HK-2 (cell line): Measurements from ENCODE around the gene ATP11A.
"Not testable (repeated sequence)": the region's sequence is repeated elsewhere in the genome, so short reads cannot be mapped to it uniquely, and the experiment has no call there.

Source experiments
- DNase-seq: peaks from one replicate; pipeline ENCODE4 v3.0.0-alpha.2; 2018; ENCODE audit not compliant: unreplicated experiment

ATP11A gene

DNA sequence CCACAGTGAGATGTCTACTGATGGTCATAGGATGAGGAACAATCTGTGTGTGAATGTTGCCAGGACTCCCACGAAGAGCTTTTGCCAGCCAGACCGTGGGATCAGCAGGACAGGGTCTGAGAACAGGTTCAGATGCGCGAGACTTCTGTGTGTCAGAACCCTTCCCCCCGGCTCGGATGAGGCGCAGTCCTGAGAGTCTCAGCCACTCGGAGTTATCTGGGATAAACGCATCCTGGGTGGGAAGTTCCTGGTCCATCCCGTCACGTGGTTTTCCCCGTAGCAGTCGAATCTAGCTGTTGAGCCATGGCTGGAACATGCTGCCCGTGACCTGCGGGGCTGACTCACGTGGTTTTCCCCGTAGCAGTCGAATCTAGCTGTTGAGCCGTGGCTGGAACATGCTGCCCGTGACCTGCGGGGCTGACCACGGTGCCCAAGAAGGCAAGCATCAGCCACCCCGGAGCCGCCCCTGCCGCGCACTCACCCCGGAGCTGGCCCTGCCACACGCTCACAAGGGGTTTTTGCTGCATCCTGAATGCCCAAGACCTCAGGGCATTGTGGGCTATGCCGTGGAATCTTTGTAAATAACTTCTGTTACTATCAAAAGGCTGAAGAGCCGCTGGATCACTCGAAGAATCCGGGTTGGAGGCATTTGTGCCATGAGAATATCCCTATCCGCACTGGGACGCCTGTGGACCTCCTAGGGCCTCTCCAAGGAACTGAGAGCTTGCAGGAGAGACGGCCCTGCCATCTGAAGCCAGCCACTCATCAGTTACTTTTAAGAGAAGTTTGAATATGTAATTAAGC lies 148.4 kb downstream of the ATP11A start:
- DNase-seq = no peak

DNA sequence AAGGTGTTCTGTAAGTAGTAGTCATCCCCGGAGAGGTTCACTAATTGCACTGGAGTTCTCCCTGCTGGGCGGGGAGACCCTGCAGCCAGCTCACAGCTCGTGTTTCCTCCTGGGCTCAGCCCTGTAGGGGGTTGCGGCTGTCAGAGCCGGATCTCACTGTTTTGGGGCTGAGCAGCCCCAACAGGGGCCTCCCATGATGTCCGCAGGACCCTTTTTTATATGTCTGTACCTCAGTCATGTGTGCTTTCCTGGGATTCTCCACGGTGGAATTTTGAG lies 148.9 kb downstream of the ATP11A start:
- no peak for DNase-seq

DNA sequence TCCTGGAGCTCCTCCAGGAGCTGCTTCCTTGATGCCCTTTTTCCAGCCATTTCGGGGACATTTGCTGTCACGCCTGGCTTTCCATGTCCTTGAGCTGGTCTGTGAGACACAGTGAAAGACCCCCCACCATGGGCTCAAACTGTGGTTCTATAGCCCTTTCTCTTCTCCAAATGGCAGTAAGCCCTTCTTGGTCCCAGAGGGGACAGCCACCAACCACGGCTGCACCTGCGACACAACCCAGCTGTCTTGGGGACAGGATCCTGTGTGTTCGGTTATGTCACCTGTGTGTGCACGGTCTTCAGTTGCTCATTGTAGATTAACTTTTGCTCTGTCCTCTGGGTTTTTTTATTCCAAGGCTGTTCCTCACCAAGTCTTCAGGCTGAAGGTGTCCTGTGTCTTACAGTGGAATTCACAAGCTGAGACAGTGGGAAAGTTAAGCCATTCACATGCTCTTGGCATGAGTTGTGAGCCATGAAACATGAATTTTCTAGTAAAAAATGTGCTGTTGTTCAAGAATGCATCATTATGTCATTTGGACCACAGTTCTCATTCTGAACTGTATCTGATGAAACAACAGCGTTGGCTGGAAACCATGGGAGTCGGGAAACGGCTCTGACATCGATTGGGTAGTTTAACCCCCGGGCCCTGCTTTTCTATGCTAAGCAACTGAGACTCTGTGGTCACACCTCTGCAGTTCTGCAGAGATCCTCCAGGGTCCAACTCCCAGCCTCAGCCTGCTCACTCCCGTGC lies 149.7 kb downstream of the ATP11A start:
- DNase-seq = no peak

DNA sequence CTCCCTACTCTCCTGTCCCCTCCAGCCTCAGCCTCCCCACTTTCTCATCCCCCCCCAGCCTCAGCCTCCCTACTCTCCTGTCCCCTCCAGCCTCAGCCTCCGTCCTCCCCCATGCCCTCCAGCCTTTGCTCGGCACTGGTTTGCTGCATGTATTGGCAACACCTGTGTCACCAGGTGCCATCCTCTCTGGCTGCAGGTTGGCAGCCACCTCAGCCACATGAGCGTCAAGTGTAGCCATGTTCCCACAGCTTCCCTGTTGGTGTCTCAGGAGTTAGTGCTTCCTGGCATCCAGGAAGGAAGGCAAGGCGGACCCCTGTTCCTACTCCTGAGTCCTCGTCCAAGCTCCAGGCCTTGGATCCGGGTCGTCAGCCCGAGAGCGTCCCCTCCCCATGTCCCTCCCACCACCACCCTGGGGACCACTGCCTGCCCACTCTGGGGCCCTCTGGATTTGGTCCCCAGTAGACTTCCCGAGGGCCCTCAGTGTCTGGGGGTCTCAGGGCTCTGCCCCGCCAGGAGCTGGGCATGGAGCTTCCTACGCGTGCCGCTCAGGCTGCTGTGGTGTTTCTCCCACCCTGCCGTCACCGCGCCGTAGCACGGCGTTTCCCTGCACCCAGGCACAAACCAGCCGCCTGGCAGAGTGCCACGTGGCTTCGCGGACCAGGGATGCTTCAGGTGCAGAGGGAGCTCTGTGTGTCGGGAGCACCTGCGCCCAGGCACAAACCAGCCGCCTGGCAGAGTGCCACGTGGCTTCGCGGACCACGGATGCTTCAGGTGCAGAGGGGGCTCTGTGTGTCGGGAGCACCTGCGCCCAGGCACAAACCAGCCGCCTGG lies 150.8 kb downstream of the ATP11A start:
- DNase-seq = no peak

DNA sequence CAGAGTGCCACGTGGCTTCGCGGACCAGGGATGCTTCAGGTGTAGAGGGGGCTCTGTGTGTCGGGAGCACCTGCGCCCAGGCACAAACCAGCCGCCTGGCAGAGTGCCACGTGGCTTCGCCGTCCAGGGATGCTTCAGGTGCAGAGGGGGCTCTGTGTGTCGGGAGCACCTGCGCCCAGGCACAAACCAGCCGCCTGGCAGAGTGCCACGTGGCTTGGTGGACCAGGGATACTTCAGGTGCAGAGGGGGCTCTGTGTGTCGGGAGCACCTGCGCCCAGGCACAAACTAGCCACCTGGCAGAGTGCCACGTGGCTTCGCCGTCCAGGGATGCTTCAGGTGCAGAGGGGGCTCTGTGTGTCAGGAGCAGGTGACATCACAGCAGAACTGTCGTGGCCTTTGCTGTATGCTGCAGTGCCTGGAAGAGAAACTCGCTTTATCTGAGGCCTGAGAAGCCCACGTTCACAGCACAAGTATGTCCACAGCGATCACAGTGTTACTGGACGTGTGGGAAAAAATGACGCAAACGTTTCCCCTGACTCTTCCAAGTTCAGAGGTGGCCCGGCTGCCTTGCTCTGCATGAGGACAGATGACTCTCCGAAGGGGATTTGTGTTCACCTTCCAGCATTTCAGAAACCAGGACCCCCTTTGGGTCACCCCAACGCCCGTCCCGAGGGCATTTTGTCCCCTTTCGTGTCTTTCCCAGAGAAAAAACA lies 151.6 kb downstream of the ATP11A start:
- DNase-seq = not testable (repeated sequence)

DNA sequence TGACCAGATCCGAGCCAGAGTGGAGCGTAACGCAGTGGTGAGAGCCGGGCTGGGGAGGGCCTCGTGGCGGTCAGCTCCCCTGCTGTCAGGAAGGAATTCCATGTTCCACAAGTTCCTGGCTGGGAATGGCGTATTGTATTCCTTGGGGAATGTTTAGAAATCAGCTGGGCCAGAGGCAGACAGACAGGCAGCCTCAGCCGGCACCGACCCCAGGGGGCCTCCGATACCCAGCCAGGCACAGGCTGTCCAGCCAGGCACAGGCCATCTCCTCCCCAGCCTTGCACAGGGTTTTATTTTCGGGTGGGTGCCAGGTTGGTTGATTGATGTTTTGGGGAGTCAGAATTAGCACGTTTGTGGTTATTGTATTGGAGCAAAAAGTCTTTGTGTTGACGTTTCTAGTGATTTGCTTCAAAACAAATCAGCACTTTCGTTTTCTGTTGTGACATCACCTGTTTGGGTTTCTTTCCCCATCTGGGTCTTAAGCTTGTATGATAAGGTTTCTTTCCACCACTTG lies 152.6 kb downstream of the ATP11A start:
- DNase-seq = no peak

DNA sequence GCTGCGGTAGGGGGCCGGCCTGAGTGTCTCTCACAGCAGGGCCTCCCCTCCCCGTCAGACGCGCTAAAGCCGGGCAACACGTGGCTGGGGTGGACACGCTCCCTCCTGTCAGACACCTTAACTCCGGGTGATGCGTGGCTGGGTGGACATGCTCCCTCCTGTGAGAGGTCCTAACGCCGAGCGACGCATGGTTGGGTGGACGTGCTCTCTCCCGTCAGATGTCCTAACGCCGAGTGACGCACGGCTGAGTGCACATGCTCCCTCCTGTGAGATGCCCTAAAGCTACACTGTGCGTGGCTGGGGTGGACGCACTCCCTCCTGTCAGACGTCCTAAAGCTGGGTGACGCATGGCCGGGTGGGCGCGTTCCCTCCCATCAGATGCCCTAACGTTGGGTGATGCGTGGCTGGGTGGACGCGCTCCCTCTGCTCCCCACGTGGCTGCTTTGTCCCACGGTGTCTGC lies 153.1 kb downstream of the ATP11A start:
- no peak for DNase-seq

DNA sequence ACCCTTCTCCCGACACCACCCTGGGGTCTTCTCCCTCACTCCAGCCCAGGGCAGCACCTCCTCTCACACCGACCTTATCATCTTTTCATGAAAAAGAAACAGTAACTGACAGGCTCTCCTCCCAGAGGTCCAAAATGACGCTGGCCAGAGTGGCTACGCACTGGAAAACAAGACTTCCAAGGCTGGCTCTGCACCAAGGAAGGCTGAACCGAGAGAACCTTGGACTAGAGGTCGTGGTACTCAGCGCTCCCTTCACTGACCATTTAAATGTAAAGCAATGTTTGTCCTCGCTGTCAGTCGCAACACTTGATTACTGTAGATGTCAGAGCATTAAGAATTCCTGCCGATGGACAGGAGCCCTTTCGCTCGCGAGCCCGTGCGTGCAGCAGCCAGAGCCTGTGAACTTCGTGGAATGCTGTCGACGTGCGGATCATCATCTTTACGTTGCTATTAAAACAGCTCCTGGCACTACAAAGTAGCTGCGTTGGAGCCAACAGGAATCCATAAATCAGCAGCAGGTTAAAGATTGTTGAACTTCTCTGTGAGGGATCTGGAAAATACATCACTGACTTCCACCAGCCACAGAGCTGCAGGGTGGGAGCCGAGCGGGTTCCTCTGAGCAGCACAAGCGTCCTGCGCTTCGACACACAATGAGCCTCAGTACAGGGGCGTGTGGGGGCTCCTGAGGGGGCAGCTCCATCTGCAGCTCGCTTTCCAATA lies 153.7 kb downstream of the ATP11A start:
- no peak for DNase-seq

DNA sequence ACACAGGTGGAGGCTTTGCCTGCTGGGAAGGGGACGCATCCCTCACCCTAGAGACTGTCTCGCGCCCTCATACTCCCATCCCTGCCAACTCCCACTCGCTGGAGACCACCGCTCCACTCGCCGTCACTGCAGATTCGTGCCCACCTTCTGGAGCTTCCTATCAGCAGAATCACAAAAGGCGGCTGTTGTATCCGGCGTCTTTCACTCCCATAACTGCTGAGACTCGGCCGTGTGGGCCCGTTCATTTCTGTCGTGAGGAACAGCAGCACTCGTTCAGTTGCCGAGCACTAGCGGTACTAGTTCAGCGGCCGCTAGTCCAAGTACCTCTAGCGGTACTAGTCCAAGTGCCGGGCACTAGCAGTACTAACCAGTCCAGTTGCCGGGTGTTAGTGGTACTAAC lies 154.6 kb downstream of the ATP11A start:
- no peak for DNase-seq

DNA sequence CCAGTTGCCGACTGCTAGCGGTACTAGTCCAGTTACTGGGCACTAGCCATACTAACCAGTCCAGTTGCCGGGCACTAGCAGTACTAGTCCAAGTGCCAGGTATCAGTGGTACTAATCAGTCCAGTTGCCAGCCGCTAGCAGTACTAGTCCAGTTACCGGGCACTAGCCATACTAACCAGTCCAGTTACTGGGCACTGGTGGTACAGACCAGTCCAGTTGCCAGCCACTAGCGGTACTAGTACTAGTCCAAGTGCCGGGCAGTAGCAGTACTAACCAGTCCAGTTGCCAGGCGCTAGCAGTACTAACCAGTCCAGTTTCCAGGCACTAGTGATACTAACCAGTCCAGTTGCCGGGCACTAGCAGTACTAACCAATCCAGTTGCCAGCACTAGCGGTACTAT lies 155.0 kb downstream of the ATP11A start:
- DNase-seq = no peak

DNA sequence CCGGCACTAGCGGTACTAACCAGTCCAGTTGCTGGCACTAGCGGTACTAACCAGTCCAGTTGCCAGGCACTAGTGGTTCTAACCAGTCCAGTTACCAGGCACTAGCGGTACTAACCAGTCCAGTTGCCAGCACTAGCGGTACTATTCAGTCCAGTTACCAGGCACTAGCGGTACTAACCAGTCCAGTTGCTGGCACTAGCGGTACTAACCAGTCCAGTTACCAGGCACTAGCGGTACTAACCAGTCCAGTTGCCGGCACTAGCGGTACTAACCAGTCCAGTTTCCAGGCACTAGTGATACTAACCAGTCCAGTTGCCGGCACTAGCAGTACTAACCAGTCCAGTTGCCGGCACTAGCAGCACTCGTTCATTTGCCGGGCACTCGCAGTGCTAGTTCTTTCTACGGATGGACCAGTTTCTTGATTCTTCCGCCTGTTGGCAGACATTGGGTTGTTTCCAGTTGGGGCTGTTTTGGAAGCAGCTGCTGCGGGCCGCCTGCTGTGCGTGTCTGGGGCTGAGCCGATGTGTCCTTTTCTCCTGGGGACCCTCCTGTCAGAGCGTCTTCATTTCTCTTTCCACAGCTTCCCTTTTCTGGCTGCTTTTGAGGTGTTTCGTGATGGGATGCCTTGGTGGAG lies 155.8 kb downstream of the ATP11A start:
- DNase-seq = no peak

DNA sequence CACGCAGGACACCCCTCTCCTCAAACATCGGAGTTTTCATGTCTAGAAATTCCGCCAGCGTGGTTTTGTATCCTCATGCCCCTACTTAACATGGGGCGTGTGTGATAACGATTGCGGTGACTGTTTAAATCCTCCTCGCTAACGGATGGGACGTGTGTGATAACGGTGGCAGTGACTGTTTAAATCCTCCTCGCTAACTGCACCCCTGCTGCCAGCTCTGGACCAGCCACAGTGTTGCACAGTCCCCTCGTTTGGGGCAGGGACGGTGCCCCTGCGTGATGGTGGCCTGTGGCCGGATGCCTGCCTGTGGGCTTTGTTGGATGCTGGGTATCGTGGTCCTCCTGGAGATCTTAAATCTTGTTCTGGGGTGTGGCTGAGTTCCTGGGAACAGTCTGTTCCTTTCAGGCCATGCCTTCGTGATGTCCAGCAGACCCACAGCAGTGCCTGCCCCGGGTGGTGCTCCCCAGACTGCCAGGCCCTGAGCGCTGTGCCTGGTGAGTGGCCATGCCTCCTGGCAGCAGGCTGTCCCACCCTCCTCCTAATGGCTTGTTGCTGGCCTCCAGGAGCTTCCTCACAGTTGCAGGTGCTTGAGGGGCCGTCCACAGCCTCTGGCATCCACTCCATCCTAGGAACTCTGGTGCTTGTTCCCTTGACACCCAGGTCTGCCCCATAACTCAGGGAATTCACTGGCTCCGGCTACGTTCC lies 156.7 kb downstream of the ATP11A start:
- DNase-seq = no peak

DNA sequence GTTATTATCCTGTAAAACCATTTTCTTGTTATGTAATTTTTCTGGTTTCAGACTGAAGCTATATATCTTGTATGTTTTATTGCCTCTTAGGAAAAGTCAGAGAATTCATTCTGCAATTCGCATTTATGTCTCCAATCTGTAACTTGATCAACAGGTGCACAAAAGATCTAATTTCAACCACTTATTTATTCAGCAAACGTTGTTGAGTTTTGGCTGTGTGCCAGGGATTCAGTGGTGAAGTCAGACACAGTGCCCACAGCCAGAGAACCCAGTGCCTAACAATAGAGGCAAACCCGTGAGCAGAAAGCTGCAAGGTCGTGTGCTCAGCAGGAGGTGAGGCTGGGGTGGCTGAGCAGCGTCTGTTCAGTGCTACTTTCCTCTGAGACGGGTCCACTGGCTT lies 159.7 kb downstream of the ATP11A start:
- no peak for DNase-seq

DNA sequence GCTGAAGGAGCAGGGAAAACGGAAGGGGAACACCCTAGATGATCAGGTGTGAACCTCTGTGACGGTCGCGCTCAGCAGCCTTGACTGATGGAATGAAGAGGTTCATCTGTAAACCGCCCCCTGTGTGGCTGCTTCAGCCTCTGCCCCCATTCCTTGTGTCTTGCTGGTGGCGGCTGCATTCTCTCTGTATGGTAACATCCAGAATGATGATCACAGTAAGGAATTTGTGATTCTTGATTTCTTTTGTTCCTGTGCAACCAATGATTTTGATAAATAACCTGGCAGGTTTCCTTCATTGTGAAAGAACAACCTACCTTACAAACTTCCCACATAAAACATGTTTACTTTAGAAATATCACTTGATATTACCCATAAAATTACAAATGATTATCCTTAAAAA lies 160.4 kb downstream of the ATP11A start:
- no peak for DNase-seq

DNA sequence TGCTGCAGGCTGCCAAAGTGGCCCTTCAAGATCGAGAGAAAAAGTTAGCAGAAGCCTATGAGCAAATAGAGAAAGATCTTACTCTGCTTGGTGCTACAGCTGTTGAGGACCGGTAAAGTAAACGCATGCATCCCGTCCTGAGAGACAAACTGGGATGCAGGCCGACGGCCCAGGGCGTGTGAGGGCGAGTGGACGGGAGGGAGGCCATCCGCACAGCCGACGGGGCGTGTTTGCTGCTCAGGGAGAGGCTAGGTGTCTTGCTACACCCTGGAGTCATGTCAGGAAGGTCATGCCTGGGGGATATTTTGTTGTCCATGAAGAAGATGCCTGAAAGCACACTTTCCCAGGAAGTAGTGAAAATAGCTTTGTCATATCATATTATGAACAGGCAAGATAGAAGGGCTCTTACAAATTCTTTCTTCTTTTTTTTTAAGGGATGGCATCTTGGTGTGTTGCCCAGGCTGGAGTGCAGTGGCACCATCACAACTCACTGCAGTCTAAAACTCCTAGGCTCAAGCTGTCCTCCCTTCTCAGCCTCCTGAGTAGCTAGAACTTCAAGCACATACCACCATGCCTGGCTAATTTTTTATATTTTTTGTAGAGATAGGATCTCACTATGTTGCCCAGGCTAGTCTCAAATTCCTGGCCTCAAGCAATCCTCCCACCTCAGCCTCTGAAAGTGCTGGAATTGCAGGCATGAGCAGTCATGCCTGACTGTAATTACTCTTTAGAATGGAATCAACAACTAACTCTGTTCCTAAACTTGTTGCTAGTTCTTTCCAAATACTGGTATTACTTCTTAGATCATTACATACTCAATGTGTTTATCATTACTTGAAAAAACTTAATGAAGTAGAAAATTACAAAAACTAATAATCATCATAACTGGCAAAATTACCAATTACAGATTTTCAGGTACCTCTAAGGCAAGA lies 161.5 kb downstream of the ATP11A start:
- no peak for DNase-seq

DNA sequence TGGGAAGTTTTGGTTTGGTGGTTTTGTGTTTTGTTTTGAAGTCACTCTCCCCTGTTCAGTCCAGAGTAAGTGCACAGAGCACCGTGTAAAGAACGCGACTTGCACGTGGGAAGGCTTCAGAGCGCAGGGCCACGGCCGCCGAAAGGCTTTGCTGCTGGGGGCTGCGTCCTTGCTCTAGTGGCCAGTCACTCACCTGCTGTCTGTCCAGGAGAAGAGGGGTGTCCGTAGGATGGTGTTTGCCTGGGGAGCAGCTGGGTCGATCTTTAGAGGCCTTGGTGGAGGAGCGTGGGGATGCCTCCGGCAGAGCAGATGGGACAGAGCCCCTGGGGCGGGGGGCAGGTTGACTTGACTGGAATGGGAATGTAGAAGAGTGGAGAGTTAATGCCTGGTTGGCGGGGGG lies 162.6 kb downstream of the ATP11A start:
- no peak for DNase-seq

DNA sequence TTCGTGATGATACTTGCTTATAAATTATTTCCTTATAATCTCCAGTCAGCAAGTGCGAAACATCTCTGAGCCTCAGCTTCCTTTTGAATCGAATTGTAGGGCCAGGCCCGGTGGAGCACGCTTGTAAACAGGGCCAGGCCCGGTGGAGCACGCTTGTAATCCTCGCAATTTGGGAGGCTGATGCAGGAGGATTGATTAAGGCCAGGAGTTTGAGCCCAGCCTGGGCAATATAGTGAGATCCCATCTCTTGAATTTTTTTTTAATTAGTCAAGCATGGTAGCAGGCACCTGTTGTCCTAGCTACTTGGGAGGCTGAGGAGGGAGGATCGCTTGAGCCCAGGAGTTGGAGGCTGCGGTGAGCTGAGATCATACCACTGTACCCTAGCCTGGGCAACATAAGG lies 163.0 kb downstream of the ATP11A start:
- DNase-seq = no peak

DNA sequence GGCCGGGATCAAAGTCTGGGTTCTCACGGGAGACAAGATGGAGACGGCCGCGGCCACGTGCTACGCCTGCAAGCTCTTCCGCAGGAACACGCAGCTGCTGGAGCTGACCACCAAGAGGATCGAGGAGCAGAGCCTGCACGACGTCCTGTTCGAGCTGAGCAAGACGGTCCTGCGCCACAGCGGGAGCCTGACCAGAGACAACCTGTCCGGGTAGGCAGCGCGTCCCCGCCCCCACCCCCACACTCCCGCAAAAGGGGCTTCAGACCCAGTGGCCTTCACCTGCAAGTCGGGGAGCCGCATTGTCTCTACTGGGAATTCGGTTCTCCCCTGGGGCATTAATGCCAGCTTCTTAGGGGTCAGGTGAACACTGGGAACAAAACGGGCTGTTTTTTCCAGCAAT lies 164.5 kb downstream of the ATP11A start:
- no peak for DNase-seq

DNA sequence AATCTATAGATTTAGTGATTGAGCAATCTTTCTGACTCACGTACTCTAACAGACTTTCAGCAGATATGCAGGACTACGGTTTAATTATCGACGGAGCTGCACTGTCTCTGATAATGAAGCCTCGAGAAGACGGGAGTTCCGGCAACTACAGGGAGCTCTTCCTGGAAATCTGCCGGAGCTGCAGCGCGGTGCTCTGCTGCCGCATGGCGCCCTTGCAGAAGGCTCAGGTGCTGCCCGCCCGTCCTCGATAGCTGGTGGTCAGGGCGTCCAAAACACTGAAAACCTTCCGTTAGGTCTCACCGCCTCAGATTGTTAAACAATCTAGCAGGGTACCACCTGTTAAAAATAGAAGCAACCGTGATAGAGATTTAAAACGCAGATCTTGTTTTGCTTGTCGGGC lies 166.0 kb downstream of the ATP11A start:
- no peak for DNase-seq
